ENCODE measurements around the gene NEUROD6. TPM values are rescaled to one million over a fixed set of nuclear protein-coding genes. Genes with fewer than 3 reads are reported as not detected.

The NEUROD6 gene
- not detected in 2 replicates for total RNA-seq (2014; rRNA removed; shearing (Covaris generic))

DNA sequence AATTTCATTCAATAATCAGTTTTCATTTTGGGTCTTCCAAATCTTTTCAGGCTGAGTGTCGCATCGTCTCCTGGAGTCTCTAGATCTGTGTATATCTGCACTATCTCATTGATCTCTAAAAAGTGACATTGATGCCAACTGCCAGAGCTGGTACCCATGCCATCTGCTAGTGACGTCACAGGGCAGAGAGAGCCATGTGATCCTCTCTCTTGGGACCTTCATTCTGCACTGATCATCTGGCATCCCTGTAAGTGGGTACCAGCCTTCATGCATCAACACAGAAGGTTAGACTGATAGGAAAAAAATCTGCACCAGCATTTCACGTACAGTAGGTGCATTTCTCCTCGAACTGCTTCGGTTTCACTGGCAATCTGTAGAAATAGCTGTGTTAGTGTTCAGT is at the start of gene NEUROD6:
Gene NEUROD6, minus strand, starts transcription at position 124 of the 400 bp plus-strand sequence. CDS start 1,458 bp downstream, outside the sequence.

Small RNA genes lying within 50 kb of the gene (small RNA-seq; reads per million reads assigned to genes)
- not detected for gene AC006380.1

Other genes starting within 250 kb of the NEUROD6 start
- gene ITPRID1, start 173.4 kb upstream of the NEUROD6 start, total RNA-seq (2014; rRNA removed; shearing (Covaris generic)) = not detected in 2 replicates

Data from A375 (cell line).